Cardiac ventricle fibroblast (primary cell): ENCODE data around the gene FCGR3A. TPM values are rescaled to one million over a fixed set of nuclear protein-coding genes. Genes with fewer than 3 reads are reported as not detected.

ENCODE experiments used
- total RNA-seq: library from RNA; depleted of rRNA; stranded (reverse); fragments of >200 nt; gene quantifications from 2 replicates; pipeline ENCODE4 v1.2.3, GENCODE V29; 2015

Gene FCGR3A
- total RNA-seq: not detected in 2 replicates

DNA sequence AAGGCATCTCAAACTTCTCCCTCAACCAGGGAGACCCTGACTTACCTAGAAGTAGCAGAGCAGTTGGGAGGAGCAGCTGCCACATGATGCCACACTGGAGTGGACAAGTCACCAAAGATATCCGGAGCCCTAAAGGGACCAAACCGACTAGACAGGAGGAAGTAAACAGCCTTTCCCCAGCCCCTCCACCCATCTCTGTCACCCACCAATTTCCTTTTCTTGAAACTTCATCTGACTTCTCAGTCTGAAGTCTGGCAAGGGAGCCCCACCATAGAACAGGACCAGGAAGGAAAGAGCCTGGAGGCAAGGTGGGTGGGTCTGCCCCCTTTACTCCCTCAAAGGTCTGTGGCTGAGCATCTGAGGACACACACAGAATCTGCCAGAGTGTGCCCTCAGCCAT, at the start of gene FCGR3A:
Gene FCGR3A, minus strand, starts transcription at position 167 of the 400 bp plus-strand sequence. Its CDS starts 82 bp downstream, at position 85.

GRCh38 chr1:161523817-161524741, 25.5 kb downstream of the FCGR3A start, which contains the start of gene HSPA6:
Gene HSPA6, plus strand, starts transcription at chr1:161524540. Its CDS starts 119 bp downstream, at chr1:161524659.

Other genes starting within 250 kb of the FCGR3A start
- gene MPZ, start 239.8 kb downstream of the FCGR3A start, total RNA-seq: 0.44 and 0.50 TPM in 2 replicates
- gene SDHC, start 235.4 kb downstream of the FCGR3A start, total RNA-seq: 133 and 154 TPM in 2 replicates
- gene CFAP126, start 181.9 kb downstream of the FCGR3A start, total RNA-seq: not detected in 2 replicates
- gene FCGR2A, start 44.4 kb downstream of the FCGR3A start, total RNA-seq: not detected in 2 replicates
- 0.05 TPM in 1 of 2 replicates, not detected in the other for gene HSPA6, start 25.3 kb downstream of the FCGR3A start, total RNA-seq
- gene FCGR3B, start 81.4 kb upstream of the FCGR3A start, total RNA-seq: not detected in 2 replicates
- gene FCGR2B, start 113.3 kb upstream of the FCGR3A start, total RNA-seq: not detected in 2 replicates
- not detected in 2 replicates for gene FCRLA, start 157.4 kb upstream of the FCGR3A start, total RNA-seq
- 1.4 and 3.0 TPM in 2 replicates for gene FCRLB, start 171.7 kb upstream of the FCGR3A start, total RNA-seq
- 14.6 and 21.6 TPM in 2 replicates for gene DUSP12, start 200.0 kb upstream of the FCGR3A start, total RNA-seq
- gene ATF6, start 216.5 kb upstream of the FCGR3A start, total RNA-seq: 13.4 TPM in 2 replicates